ENCODE measurements around the gene CAPS.

DNA sequence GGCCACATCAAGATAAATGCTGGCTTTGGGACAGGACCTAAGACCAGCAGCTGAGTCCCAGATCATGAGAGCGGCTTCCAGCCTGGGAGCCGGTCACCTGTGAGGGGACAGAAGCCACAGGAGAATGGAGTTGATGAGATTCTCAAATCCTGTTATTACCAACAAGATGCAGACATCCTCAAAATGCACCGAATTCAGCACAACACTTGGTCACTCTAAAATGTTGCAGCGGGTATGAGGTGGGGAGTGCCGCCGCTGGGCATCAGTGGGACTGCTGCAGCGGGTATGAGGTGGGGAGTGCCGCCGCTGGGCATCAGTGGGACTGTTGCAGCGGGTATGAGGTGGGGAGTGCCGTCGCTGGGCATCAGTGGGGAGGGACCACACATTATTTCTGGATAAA lies 42.7 kb downstream of the CAPS start:
- TF ChIP-seq, protein P1, sequence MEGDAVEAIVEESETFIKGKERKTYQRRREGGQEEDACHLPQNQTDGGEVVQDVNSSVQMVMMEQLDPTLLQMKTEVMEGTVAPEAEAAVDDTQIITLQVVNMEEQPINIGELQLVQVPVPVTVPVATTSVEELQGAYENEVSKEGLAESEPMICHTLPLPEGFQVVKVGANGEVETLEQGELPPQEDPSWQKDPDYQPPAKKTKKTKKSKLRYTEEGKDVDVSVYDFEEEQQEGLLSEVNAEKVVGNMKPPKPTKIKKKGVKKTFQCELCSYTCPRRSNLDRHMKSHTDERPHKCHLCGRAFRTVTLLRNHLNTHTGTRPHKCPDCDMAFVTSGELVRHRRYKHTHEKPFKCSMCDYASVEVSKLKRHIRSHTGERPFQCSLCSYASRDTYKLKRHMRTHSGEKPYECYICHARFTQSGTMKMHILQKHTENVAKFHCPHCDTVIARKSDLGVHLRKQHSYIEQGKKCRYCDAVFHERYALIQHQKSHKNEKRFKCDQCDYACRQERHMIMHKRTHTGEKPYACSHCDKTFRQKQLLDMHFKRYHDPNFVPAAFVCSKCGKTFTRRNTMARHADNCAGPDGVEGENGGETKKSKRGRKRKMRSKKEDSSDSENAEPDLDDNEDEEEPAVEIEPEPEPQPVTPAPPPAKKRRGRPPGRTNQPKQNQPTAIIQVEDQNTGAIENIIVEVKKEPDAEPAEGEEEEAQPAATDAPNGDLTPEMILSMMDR (IDR thresholded peaks at IDR 0.05) = no peak
- TF ChIP-seq EZH2 (IDR thresholded peaks at IDR 0.05) (no peak), EZH2phosphoT487 (IDR thresholded peaks at IDR 0.05) (no peak)

All from neural progenitor cell (in vitro differentiated cells).